ENCODE data around the gene PLVAP.

Gene PLVAP

DNA sequence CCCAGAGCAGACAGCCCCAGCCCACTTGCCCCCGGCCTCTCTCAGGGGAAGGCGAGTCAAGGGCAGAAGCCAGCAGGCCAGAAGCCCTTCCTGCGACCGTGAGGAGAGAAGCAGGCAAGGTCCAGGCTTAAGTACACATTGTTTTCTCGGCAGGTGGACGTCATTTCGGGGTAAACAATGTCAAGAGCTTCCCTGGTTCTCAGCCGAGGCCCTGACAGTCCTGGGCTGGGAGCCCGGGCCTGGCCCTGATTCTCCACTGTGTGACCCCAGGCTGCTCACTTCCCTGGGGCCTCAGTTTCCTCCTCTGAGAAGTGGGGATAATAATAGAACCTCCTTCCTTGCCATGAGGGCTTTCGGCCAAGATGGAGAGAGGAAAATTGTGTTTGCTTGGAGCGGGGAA, 19.4 kb downstream of the PLVAP start:
- no peak for DNase-seq (ENCODE audit: low read depth, low spot score)

DNA sequence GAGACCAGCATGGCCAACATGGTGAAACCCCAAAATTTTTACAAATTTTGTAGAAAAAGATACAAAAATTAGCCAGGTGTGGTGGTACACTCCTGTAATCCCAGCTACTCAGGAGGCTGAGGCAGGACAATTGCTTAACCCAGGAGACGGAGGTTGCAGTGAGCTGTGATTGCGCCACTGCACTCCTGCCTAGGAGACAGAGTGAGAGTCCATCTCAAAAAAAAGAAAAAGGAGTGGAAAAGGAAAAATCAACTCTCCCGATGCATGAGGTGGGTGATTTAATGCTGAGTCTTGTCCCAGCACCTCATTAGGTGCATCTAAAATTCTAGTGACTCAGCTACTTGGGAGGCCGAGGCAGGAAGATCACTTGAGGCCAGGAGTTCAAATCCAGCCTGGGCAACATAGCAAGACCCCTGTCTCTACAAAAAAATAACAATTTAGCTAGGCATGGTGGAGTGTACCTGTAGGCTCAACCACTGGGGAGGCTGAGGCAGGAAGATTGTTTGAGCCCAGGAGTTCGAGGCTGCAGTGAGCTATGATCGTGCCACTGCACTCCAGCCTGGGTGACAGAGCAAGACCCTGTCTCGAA, 20.0 kb downstream of the PLVAP start:
- no peak for DNase-seq (ENCODE audit: low read depth, low spot score)

DNA sequence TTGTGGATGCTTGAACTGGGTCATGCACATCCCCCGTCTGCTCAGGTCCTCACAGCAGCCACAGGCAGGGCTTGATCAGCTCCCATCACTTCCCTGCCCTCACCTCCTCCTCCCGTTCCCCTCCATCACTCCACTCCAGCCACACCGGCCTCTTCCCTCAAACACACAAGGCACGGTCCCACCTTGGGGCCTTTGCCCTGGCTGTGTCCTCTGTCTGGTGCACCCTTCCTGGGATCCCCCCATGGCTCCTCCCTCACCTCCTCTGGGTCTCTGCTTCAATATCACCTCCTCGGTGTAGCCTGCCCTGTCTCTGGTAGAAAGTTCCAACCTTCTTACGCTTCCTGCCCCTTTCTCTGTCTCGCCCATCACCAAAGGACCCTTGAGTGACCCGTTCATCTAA, 23.8 kb downstream of the PLVAP start:
- no peak for DNase-seq (ENCODE audit: low read depth, low spot score)

- no peak for DNase-seq (ENCODE audit: low read depth, low spot score)
Measured at GRCh38 chr19:17352608-17353280, 24.4 kb downstream of the PLVAP start.

DNA sequence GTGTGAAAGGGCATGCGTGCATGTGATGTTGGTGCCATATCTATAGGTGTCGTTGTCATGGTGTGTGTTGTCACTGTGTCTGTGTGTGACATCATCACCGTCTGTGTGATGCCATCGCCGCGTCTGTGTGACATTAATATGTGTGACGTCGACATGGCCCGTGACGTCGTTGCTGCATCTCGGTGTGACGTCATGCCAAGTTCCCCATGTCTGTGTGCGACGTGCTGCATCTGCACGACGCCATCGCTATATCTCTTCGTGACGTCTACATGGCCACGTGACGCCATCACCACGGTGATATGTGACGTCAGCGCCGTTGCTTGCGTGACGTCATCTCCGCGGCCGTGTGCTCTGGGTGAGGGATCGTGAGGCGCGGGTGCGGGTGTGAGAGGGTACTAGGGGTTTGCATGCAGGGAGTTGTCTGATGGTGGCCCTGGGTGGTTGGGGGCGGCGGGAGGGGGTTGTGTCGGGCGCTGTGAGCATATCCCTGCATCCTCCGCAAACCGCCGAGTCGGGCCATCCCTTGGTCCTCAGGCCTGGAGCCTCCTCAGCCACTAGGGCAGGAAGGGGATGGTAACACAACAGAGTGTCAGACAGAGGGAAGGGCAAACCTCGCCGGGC, 25.2 kb downstream of the PLVAP start:
- no peak for DNase-seq (ENCODE audit: low read depth, low spot score)

DNA sequence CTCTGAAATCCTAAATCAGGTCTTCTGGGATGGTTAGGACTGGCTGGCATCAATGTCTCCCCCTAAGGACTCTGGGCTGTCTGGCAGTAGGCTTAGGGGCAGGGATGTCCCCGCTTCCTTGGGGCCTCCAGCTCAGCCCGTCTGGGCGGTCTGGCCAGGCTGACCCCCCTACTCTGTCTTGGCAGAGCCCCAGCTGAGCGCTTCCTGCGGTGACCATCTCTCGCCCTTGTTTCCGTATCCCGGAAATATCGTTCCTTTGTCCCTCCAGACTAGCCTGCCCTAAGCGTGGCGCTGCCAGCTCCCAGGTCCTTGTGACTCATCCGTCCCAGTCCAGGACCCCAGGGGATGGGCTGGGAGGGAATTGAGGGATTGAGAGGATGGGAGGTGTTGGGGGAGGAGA, 28.4 kb downstream of the PLVAP start:
- DNase-seq (ENCODE audit: low read depth, low spot score) = peak; percentile 56

- no peak for DNase-seq (ENCODE audit: low read depth, low spot score)
Measured at GRCh38 chr19:17347877-17348276, 29.3 kb downstream of the PLVAP start.

DNA sequence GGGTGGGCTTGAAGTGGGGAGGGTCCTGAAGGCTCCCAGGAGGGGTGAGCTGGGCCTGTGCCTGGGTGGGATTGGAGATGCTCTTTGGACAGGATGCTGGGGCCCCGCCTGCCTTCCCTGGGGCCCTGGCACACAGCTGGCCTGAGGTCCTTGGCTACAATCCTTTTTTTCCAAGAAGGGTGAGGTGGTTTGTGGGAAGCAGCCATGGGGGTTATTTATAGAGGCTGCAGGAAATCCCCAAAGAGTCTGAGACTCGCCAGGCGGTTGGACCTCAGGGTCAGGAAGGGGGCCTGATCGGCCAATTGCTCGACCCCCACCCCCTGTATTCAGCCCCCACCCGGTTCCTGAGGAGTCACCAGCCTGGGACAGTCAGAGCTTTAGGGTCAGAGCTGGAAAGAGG, 29.8 kb downstream of the PLVAP start:
- DNase-seq (ENCODE audit: low read depth, low spot score) = no peak

DNA sequence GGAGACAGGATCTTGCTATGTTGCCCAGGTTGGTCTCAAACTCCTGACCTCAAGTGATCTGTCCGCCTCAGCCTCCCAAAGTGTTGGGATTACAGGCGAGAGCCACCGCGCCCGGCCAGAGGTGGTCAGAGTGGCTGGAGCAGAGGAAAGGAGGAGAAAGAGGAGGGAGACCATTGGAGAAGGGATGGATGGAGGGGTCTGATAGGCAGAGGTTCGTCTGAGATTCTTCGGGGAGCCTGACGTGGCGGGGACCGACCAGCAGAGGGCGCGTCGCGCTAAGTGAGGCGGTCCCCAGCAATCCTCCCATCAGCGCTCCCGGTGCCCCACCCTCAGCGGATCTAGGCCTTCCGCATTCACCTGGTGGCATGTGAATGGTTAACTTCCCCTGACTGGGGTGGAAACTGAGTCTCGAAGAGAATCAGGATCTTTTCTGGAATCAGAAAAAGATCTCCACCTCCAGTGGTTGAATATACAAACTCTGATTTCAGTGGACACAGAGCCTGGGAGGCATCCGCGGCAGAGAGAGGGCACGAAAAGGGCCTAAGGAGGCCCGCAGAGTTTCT, 31.0 kb downstream of the PLVAP start:
- no peak for DNase-seq (ENCODE audit: low read depth, low spot score)

GRCh38 chr19:17341845-17342244, 35.3 kb downstream of the PLVAP start:
- DNase-seq (ENCODE audit: low read depth, low spot score) = no peak

DNA sequence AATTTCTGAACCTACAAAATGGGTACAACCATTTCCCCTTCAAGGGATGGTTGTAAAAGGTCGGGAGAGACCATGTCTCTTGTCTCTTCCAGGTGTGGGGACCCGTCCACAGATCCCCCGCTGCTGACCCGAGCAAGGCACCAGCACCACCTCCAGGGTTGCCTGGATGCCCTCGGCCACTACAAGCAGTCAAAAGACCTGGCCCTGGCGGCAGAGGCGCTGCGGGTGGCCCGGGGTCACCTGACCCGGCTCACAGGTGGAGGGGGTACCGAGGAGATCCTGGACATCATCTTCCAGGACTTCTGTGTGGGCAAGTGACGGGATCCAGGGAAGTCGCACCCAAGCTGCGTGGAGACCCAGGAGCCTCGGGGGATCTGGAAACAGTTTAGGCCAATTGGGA, 35.8 kb downstream of the PLVAP start:
- no peak for DNase-seq (ENCODE audit: low read depth, low spot score)

GRCh38 chr19:17340871-17341357, 36.2 kb downstream of the PLVAP start:
- no peak for DNase-seq (ENCODE audit: low read depth, low spot score)

GRCh38 chr19:17340302-17340870, 36.8 kb downstream of the PLVAP start:
- DNase-seq (ENCODE audit: low read depth, low spot score) = no peak

DNA sequence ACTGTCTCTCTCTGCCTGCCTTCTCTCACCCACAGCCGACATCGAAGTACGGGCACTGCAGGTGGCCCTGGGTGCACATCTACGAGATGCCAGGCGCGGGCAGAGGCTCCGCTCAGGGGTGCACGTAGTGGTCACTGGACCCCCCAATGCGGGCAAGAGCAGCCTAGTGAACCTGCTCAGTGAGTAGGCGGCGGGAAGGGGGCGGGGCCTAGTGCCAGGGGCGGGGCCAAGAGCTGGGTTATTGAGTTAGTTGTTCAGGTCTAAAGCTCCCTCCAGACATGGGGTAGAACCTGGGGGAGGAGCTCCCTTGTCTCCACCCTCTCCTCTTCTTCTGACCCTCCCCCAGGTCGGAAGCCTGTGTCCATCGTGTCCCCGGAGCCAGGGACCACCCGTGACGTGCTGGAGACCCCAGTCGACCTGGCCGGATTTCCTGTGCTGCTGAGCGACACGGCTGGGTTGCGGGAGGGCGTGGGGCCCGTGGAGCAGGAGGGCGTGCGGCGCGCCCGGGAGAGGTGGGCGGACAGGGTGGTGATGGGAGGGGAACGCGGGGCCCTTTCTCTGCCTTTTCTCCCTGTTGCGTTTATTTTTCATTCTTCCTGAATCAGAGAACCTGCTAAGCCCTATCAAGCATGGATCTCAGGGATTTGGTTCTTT, 37.9 kb downstream of the PLVAP start:
- no peak for DNase-seq (ENCODE audit: low read depth, low spot score)

- DNase-seq (ENCODE audit: low read depth, low spot score) = no peak
Measured at GRCh38 chr19:17338433-17339078, 38.6 kb downstream of the PLVAP start.

GRCh38 chr19:17337675-17338432, 39.3 kb downstream of the PLVAP start:
- DNase-seq (ENCODE audit: low read depth, low spot score) = no peak

DNA sequence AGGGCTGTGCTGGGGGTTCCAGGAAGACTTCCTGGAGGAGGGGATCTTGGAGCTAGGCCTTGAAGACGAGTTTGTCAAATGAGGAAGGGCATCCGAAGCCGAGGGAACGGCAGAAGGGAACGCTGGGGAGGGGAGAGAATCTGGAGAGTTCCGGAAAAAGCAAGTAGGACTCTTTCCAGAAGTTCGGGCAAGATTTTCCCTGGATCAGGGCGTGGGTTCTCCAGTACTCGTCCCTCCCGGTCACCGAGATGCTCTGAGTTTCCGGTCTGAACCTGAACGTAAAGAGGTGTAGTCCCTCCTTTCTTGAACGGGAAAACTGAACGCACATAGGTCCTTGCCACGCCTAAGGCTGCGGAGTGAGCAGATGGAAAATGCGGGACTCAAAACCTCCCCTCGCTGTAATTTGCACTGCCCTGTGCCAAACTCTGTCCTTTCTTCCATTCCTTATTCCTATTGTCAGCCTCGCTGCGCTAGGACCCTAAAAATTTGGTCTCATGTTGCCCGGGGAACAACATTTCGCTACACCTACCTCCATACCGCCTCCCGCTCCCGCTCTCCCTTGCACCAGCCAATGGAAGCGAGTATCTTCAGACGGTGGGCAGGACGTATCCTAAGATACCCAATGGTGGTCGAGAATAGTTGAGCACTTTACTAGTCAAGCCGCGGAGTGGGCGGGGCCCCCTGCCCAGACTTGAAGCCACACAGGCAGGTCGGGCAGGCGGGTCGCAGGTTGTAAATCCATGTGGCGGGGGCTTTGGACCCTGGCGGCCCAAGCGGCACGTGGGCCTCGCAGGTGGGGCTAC, 40.1 kb downstream of the PLVAP start, which contains the start of gene GTPBP3:
TSS of gene GTPBP3 (plus strand) at position 682 of the 803 bp plus-strand sequence. CDS start at position 741, 59 bp downstream.
- peak; percentile 95 for DNase-seq (ENCODE audit: low read depth, low spot score)

DNA sequence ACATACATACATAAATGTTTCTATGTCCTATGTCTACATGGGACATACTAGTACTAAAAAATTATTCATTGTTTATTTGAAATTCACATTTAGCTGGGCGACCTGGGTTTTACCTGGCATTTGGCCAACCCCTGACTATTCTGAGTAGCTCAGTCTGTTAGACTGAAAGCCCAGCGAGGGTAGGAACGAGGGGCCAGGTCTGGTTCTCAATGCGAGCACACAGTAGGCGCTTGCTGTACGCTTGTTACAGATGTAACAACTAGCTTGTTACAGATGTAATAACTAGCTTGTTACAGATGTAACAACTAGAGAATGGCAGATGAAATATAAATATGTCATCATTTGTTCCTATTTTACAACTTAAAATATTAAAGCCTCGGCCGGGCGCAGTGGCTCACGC, 41.6 kb downstream of the PLVAP start:
- DNase-seq (ENCODE audit: low read depth, low spot score) = no peak
